Calu3 (cell line): ENCODE data around the gene PINK1. TPM values are rescaled to one million over a fixed set of nuclear protein-coding genes. Genes with fewer than 3 reads are reported as not detected.

ENCODE experiments used
- BruUV-seq: library from RNA; stranded (reverse); fragments of 400-500 nt; replicated peaks from 2 replicates; lab custom pipeline; 2021; lab: Mats Ljungman, UMichigan
- CTCF ChIA-PET: fragments of 300-600 bp; sonication (Branson Sonifier 250); formaldehyde crosslinking; loops from one replicate; lab custom pipeline; 2022; ENCODE audit warnings: antibody characterized with exemption; lab: Charles Lee
- DNase-seq: peaks from one replicate; pipeline ENCODE4 v3.0.0; 2022
- H3K27ac Mint-ChIP-seq: one replicate; pipeline ENCODE4 v1.8.0; 2022; ENCODE audit warnings: mixed read lengths; ENCODE audit not compliant: unreplicated experiment
- H3K27me3 Mint-ChIP-seq: one replicate; pipeline ENCODE4 v1.8.0; 2022; ENCODE audit warnings: mixed read lengths; ENCODE audit not compliant: unreplicated experiment
- H3K36me3 Mint-ChIP-seq: one replicate; pipeline ENCODE4 v1.8.0; 2022; ENCODE audit warnings: mild to moderate bottlenecking, moderate library complexity, mixed read lengths; ENCODE audit not compliant: insufficient read depth, unreplicated experiment
- H3K4me1 Mint-ChIP-seq: one replicate; pipeline ENCODE4 v1.8.0; 2022; ENCODE audit warnings: mild to moderate bottlenecking, low read depth, mixed read lengths; ENCODE audit not compliant: unreplicated experiment
- H3K4me3 Mint-ChIP-seq: one replicate; pipeline ENCODE4 v1.8.0; 2022; ENCODE audit warnings: mild to moderate bottlenecking, low read depth, moderate library complexity, mixed read lengths; ENCODE audit not compliant: unreplicated experiment
- H3K9me3 Mint-ChIP-seq: one replicate; pipeline ENCODE4 v1.8.0; 2022; ENCODE audit warnings: low read depth, mixed read lengths; ENCODE audit not compliant: unreplicated experiment
- CTCF ChIP-seq: fragments of 200-600 bp; IDR thresholded peaks from one replicate; pipeline ENCODE4 v1.8.0; 2022; ENCODE audit warnings: antibody characterized with exemption; ENCODE audit not compliant: unreplicated experiment
- intact Hi-C: fragments of 100-400 bp; cut with micrococcal nuclease; formaldehyde crosslinking; loops from one replicate; pipeline ENCODE4 v1.10.0; 2022; ENCODE audit not compliant: unreplicated experiment
- total RNA-seq: library from RNA; stranded (reverse); gene quantifications from 2 replicates; pipeline ENCODE4 v1.2.3, GENCODE V29; 2022

The PINK1 gene
- total RNA-seq, 1 experiment from 2014 or later = 11.2 TPM

GRCh38 chr1:20695515-20695914, 62.3 kb downstream of the PINK1 start:
- intact Hi-C loops = loop anchor here (5.0 kb wide), 1 partner anchor 37 kb away; the partner anchor contains the start of gene SH2D5
- no peak for DNase-seq
- Mint-ChIP-seq H3K27ac (no peak overlapping the region), H3K27me3 (peaks cover 29% of the 10 kb centered on the region), H3K36me3 (peaks cover 7% of the 10 kb centered on the region), H3K4me3 (no peak overlapping the region), H3K9me3 (no peaks in the 10 kb centered on the region), H3K4me1 (peaks cover 11% of the 10 kb centered on the region)
- TF ChIP-seq CTCF = no peak
- CTCF ChIA-PET = interaction anchor here (0.9 kb wide), 1 partner anchor 500 kb away, joined by 3 read pairs; no protein-coding TSS in a partner anchor
- no TSS peak for BruUV-seq

- Mint-ChIP-seq H3K27me3 (peaks cover 29% of the 10 kb centered on the region), H3K27ac (no peak overlapping the region), H3K36me3 (peaks cover 7% of the 10 kb centered on the region), H3K4me1 (peaks cover 11% of the 10 kb centered on the region), H3K4me3 (peak overlapping the region; percentile 77), H3K9me3 (no peaks in the 10 kb centered on the region)
- CTCF ChIA-PET = interaction anchor here (0.8 to 2.4 kb wide), 7 partner anchors 10 to 672 kb away, joined by 3 to 22 read pairs (median 4); partner anchors contain the start of genes KIF17 and SH2D5
- peak; percentile 72 for TF ChIP-seq CTCF
- BruUV-seq = no TSS peak
- DNase-seq = peak; percentile 83
- intact Hi-C loops = loop anchor here (2.0 to 5.0 kb wide), 2 partner anchors 36 to 498 kb away; partner anchors contain the start of gene SH2D5
Measured at GRCh38 chr1:20696397-20697333, 63.4 kb downstream of the PINK1 start.

- peaks cover 7% of the 10 kb centered on the region for H3K36me3 Mint-ChIP-seq
- no peak overlapping the region for H3K4me3 Mint-ChIP-seq
- peaks cover 11% of the 10 kb centered on the region for H3K4me1 Mint-ChIP-seq
- intact Hi-C loops = loop anchor here (2.0 to 5.0 kb wide), 2 partner anchors 35 to 497 kb away; partner anchors contain the start of gene SH2D5
- H3K27me3 Mint-ChIP-seq = peaks cover 33% of the 10 kb centered on the region
- H3K9me3 Mint-ChIP-seq = no peaks in the 10 kb centered on the region
- TF ChIP-seq CTCF = no peak
- no peak for DNase-seq
- BruUV-seq = no TSS peak
- no peak overlapping the region for H3K27ac Mint-ChIP-seq
- CTCF ChIA-PET = interaction anchor here (1.1 to 2.4 kb wide), 3 partner anchors 13 to 36 kb away, joined by 4 to 11 read pairs (median 5); partner anchors contain the start of gene SH2D5
Measured at GRCh38 chr1:20697563-20697962, 64.3 kb downstream of the PINK1 start.

- no TSS peak for BruUV-seq
- intact Hi-C loops = loop anchor here (5.0 kb wide), 1 partner anchor 34 kb away; the partner anchor contains the start of gene SH2D5
- Mint-ChIP-seq H3K27ac (no peak overlapping the region), H3K27me3 (peaks cover 37% of the 10 kb centered on the region), H3K36me3 (peaks cover 7% of the 10 kb centered on the region), H3K4me1 (peaks cover 11% of the 10 kb centered on the region), H3K4me3 (no peak overlapping the region), H3K9me3 (peaks cover 3% of the 10 kb centered on the region)
- CTCF ChIA-PET = interaction anchor here (2.4 kb wide), 1 partner anchor 35 kb away, joined by 11 read pairs; the partner anchor contains the start of gene SH2D5
- no peak for DNase-seq
- TF ChIP-seq CTCF = no peak
Measured at GRCh38 chr1:20698195-20698910, 65.1 kb downstream of the PINK1 start.
